Measurements from ENCODE around the gene SEC11C. TPM values are rescaled to one million over a fixed set of nuclear protein-coding genes. Genes with fewer than 3 reads are reported as not detected.

SEC11C gene
- polyA plus RNA-seq, 3 donors: 14.9 to 98.4 (median 98.0) TPM

DNA sequence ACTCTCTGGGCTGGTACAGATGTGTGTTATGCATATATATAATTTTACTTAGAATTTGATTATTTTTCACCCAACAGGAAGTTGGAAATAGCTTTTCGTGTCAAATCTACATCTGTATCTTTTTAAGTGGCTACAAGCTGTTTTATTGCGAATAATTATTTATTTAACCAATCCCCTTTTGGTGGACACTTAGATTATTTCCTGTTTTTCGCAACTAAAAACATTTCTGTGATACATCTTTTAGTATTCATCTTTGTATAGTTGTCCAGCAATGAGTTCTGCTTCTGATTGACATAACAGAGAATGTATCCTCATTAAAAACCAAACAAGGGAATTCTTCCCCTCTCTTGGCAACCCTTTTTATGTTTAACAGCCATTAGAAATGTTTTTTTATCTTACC, 16.6 kb downstream of the SEC11C start:
- WGBS (ENCODE audit: insufficient coverage): no CpG with 5 or more reads among the region's 3 CpGs
- peaks cover 41 to 43% of the 10 kb centered on the region in 2 donors for H3K36me3 Mint-ChIP-seq
- no peak overlapping the region for H3K27ac Mint-ChIP-seq
- no peaks in the 10 kb centered on the region for H3K27me3 ChIP-seq (ENCODE audit: control insufficient read depth in 2 of 2, insufficient read depth in 2 of 2, low read length in 2 of 2)
- H2AFZ ChIP-seq (ENCODE audit: insufficient read depth, low read depth, low read length, poor library complexity, severe bottlenecking): no peak overlapping the region
- H3K27me3 Mint-ChIP-seq (ENCODE audit: low read depth in 3 of 3): no peaks in the 10 kb centered on the region
- no peaks in the 10 kb centered on the region for H3K4me1 ChIP-seq (ENCODE audit: control insufficient read depth in 1 of 2, insufficient read depth in 2 of 2, low read length in 2 of 2)
- H3K9me3 ChIP-seq (replicated peaks in 1 of 2; ENCODE audit: control insufficient read depth in 1 of 2, insufficient read depth in 1 of 2, low read length in 2 of 2): no peaks in the 10 kb centered on the region
- intact Hi-C loops (cut with micrococcal nuclease): no loop called here
- no peak overlapping the region for H3K4me2 ChIP-seq (replicated peaks; ENCODE audit: extremely low read depth, low read length, poor library complexity, severe bottlenecking)
- H3K9ac ChIP-seq (ENCODE audit: insufficient read depth, low read length, poor library complexity, severe bottlenecking): no peak overlapping the region
- H4K20me1 ChIP-seq (ENCODE audit: insufficient read depth, low read length): no peaks in the 10 kb centered on the region
- H3K36me3 ChIP-seq (replicated peaks in 1 of 2; ENCODE audit: control insufficient read depth in 1 of 2, insufficient read depth in 2 of 2, low read length in 2 of 2): peaks cover 8 to 54% of the 10 kb centered on the region in 2 donors
- no peak for DNase-seq
- TF ChIP-seq, protein P1, sequence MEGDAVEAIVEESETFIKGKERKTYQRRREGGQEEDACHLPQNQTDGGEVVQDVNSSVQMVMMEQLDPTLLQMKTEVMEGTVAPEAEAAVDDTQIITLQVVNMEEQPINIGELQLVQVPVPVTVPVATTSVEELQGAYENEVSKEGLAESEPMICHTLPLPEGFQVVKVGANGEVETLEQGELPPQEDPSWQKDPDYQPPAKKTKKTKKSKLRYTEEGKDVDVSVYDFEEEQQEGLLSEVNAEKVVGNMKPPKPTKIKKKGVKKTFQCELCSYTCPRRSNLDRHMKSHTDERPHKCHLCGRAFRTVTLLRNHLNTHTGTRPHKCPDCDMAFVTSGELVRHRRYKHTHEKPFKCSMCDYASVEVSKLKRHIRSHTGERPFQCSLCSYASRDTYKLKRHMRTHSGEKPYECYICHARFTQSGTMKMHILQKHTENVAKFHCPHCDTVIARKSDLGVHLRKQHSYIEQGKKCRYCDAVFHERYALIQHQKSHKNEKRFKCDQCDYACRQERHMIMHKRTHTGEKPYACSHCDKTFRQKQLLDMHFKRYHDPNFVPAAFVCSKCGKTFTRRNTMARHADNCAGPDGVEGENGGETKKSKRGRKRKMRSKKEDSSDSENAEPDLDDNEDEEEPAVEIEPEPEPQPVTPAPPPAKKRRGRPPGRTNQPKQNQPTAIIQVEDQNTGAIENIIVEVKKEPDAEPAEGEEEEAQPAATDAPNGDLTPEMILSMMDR (IDR thresholded peaks at IDR 0.05): no peak
- no peaks in the 10 kb centered on the region for H3K9me3 Mint-ChIP-seq
- H3K4me3 Mint-ChIP-seq: no peak overlapping the region
- H3K79me2 ChIP-seq (ENCODE audit: insufficient read depth, low read length): no peaks in the 10 kb centered on the region
- no peaks in the 10 kb centered on the region for H3K4me1 Mint-ChIP-seq
- H3K27ac ChIP-seq (ENCODE audit: low read depth in 1 of 2, low read length in 2 of 2): no peak overlapping the region
- H3K4me3 ChIP-seq (replicated peaks in 1 of 3; ENCODE audit: low read depth in 2 of 3, low read length in 3 of 3): no peak overlapping the region

DNA sequence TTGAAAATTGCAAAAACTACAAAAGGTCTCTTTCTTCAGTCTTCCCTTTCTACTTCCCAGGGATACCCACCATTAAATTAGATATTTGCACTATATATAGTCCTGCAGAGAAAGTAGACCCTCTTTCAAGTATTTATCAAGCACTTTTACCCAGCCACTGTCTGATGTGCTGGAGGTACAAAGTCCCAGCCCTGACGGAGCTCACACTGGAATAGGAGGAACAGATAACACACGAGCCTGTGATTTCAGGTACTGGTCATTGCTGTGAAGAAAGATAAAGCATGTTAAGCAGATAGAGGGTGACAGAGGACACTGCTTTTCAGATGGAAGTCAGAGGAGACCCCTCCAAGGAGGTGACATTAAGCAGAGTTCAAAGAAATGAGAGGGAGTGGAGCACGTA, 19.6 kb downstream of the SEC11C start:
- Mint-ChIP-seq H3K36me3 (peaks cover 25% of the 10 kb centered on the region in 2 donors), H3K4me1 (no peaks in the 10 kb centered on the region), H3K27ac (peak overlapping the region in 1 of 7 donors; percentile 24), H3K27me3 (ENCODE audit: low read depth in 3 of 3) (no peaks in the 10 kb centered on the region), H3K4me3 (no peak overlapping the region), H3K9me3 (peaks cover 0 to 1% (median 0%) of the 10 kb centered on the region in 7 donors)
- H3K27ac ChIP-seq (ENCODE audit: low read depth in 1 of 2, low read length in 2 of 2): no peak overlapping the region
- H3K36me3 ChIP-seq (replicated peaks in 1 of 2; ENCODE audit: control insufficient read depth in 1 of 2, insufficient read depth in 2 of 2, low read length in 2 of 2): peaks cover 2 to 29% of the 10 kb centered on the region in 2 donors
- WGBS (ENCODE audit: insufficient coverage): 100% methylated on average over 3 of the region's 3 CpGs
- intact Hi-C loops (cut with micrococcal nuclease): no loop called here
- no peaks in the 10 kb centered on the region for H3K4me1 ChIP-seq (ENCODE audit: control insufficient read depth in 1 of 2, insufficient read depth in 2 of 2, low read length in 2 of 2)
- H3K79me2 ChIP-seq (ENCODE audit: insufficient read depth, low read length): no peaks in the 10 kb centered on the region
- H3K9ac ChIP-seq (ENCODE audit: insufficient read depth, low read length, poor library complexity, severe bottlenecking): no peak overlapping the region
- no peak overlapping the region for H2AFZ ChIP-seq (ENCODE audit: insufficient read depth, low read depth, low read length, poor library complexity, severe bottlenecking)
- no peak overlapping the region for H3K4me2 ChIP-seq (replicated peaks; ENCODE audit: extremely low read depth, low read length, poor library complexity, severe bottlenecking)
- no peaks in the 10 kb centered on the region for H4K20me1 ChIP-seq (ENCODE audit: insufficient read depth, low read length)
- DNase-seq: no peak
- H3K4me3 ChIP-seq (replicated peaks in 1 of 3; ENCODE audit: low read depth in 2 of 3, low read length in 3 of 3): no peak overlapping the region
- TF ChIP-seq, protein P1 (IDR thresholded peaks at IDR 0.05): no peak
- no peaks in the 10 kb centered on the region for H3K9me3 ChIP-seq (replicated peaks in 1 of 2; ENCODE audit: control insufficient read depth in 1 of 2, insufficient read depth in 1 of 2, low read length in 2 of 2)
- H3K27me3 ChIP-seq (ENCODE audit: control insufficient read depth in 2 of 2, insufficient read depth in 2 of 2, low read length in 2 of 2): no peaks in the 10 kb centered on the region

Measured in CD14-positive monocyte (primary cell).